HepG2 (cell line): ENCODE measurements around the gene CLIP2. TPM values are rescaled to one million over a fixed set of nuclear protein-coding genes. Genes with fewer than 3 reads are reported as not detected.

Experiments used
- ATAC-seq: fragments of 200-7000 bp; cut with Tn5 transposase; 3 replicates; pipeline ENCODE4 v1.9.1; 2020; ENCODE audit warnings: mild to moderate bottlenecking, moderate library complexity
- BruUV-seq: library from RNA; stranded (reverse); fragments of 400-500 nt; replicated peaks from 2 replicates; lab custom pipeline; 2021; lab: Mats Ljungman, UMichigan
- CTCF ChIA-PET: fragments of 300-600 bp; formaldehyde crosslinking; extraction: SDS; loops from one replicate; lab custom pipeline; 2021; ENCODE audit warnings: low total read pairs, inconsistent platforms, low intra/inter-chr PET ratio; lab: Yijun Ruan, JAX
- POLR2A ChIA-PET: fragments of 350-600 bp; sonication (Branson Sonifier 250); formaldehyde crosslinking; loops from one replicate; lab custom pipeline; 2020; ENCODE audit warnings: antibody characterized with exemption, inconsistent platforms; lab: Yijun Ruan, JAX
- DNase-seq: peaks from one replicate; pipeline ENCODE4 v3.0.0-alpha.2; 2015; ENCODE audit warnings: low spot score
- FAIRE-seq: peaks from 3 replicates; lab custom pipeline; 2011; peaks lifted over from hg19 to GRCh38; lab: Jason Lieb, UNC
- H2AFZ ChIP-seq: one replicate; pipeline ENCODE4 v1.6.1; 2011; ENCODE audit warnings: low read length, inconsistent platforms
- H3K27ac ChIP-seq: fragments of 300-600 bp; 3 replicates; pipeline ENCODE4 v1.8.0; 2011; ENCODE audit warnings: mixed run types, mild to moderate bottlenecking, mixed read lengths, low read length, inconsistent platforms; ENCODE audit not compliant: insufficient read depth; ENCODE audit errors: extremely low read length
- H3K27me3 ChIP-seq, 2 experiments: fragments of 200-600 bp in 1 of 2; 2 replicates in 1 of 2; 3 replicates in 1 of 2; pipeline versions ENCODE4 v1.6.0 to v1.8.0; 2011; ENCODE audit warnings: low read length in 2 of 2, mild to moderate bottlenecking in 2 of 2, moderate library complexity in 2 of 2, inconsistent platforms in 1 of 2; ENCODE audit not compliant: insufficient read depth in 2 of 2, control insufficient read depth in 1 of 2
- H3K36me3 ChIP-seq, 2 experiments: fragments of 200-600 bp in 1 of 2; replicated peaks in 1 of 2; 2 replicates in 1 of 2; 3 replicates in 1 of 2; pipeline versions ENCODE4 v1.5.1 to v1.8.0; 2011; ENCODE audit warnings: low read length in 2 of 2, inconsistent platforms in 1 of 2; ENCODE audit not compliant: insufficient read depth in 2 of 2, control insufficient read depth in 1 of 2
- H3K4me1 ChIP-seq: 2 replicates; pipeline ENCODE4 v1.5.1; 2012; ENCODE audit warnings: low read length, inconsistent platforms; ENCODE audit not compliant: insufficient read depth
- H3K4me2 ChIP-seq: 2 replicates; pipeline ENCODE4 v1.6.0; 2011; ENCODE audit warnings: low read depth, low read length, inconsistent platforms
- H3K4me3 ChIP-seq, 3 experiments: fragments of 200-600 bp in 1 of 3; sonication (generic), shearing (Covaris generic) in 1 of 3; replicated peaks in 1 of 3; 2 replicates each; pipeline ENCODE4 v1.5.1; 2011 to 2016; ENCODE audit warnings: low read length in 3 of 3, inconsistent platforms in 2 of 3, low read depth in 2 of 3, mild to moderate bottlenecking in 2 of 3, control low read depth in 1 of 3, mixed read lengths in 1 of 3; ENCODE audit not compliant: insufficient read depth in 1 of 3
- H3K79me2 ChIP-seq: one replicate; pipeline ENCODE4 v1.6.1; 2011; ENCODE audit warnings: low read length, inconsistent platforms; ENCODE audit not compliant: insufficient read depth
- H3K9ac ChIP-seq: 2 replicates; pipeline ENCODE4 v1.6.0; 2011; ENCODE audit warnings: mild to moderate bottlenecking, low read depth, low read length, inconsistent platforms; ENCODE audit not compliant: insufficient read depth
- H3K9me3 ChIP-seq: 2 replicates; pipeline ENCODE4 v1.5.1; 2012; ENCODE audit warnings: mild to moderate bottlenecking, low read length
- H4K20me1 ChIP-seq: 2 replicates; pipeline ENCODE4 v1.6.0; 2011; ENCODE audit warnings: inconsistent platforms, mild to moderate bottlenecking, low read length, moderate library complexity; ENCODE audit not compliant: insufficient read depth
- BATF2 ChIP-seq: sonication (generic); formaldehyde crosslinking; IDR thresholded peaks from 2 replicates; pipeline ENCODE4 v1.8.0; 2022; ENCODE audit warnings: mild to moderate bottlenecking, missing genetic modification reagents, moderate library complexity
- BCL6 ChIP-seq: IDR thresholded peaks from 2 replicates; pipeline ENCODE4 v1.6.1; 2016; ENCODE audit warnings: missing genetic modification reagents, missing compliant biosample characterization
- HINFP ChIP-seq: sonication (generic); formaldehyde crosslinking; IDR thresholded peaks from 2 replicates; pipeline ENCODE4 v1.4.0; 2020; ENCODE audit warnings: low read depth, mild to moderate bottlenecking, missing genetic modification reagents
- HNF4A ChIP-seq: sonication (generic); formaldehyde crosslinking; IDR thresholded peaks from 2 replicates; pipeline ENCODE4 v1.4.0; 2020; ENCODE audit warnings: missing genetic modification reagents
- KLF9 ChIP-seq: IDR thresholded peaks from 2 replicates; pipeline ENCODE4 v1.6.1; 2016; ENCODE audit warnings: low read depth
- MYNN ChIP-seq: sonication (generic); formaldehyde crosslinking; IDR thresholded peaks from 2 replicates; pipeline ENCODE4 v1.4.0; 2020; ENCODE audit warnings: mild to moderate bottlenecking, low read depth, missing genetic modification reagents
- NR2F1 ChIP-seq, 2 experiments: fragments of 450-650 bp in 1 of 2; formaldehyde crosslinking in 1 of 2; IDR thresholded peaks; 2 replicates each; pipeline versions ENCODE4 v1.5.0 to v1.6.1; 2016 to 2020; ENCODE audit warnings: mild to moderate bottlenecking in 1 of 2, missing compliant biosample characterization in 1 of 2, missing genetic modification reagents in 1 of 2, moderate library complexity in 1 of 2
- SIN3A ChIP-seq: IDR thresholded peaks from 2 replicates; pipeline ENCODE4 v1.6.1; 2011; ENCODE audit warnings: low read depth, mild to moderate bottlenecking, control low read depth, low read length, borderline replicate concordance
- ZFAT ChIP-seq: sonication (generic); formaldehyde crosslinking; conservative IDR thresholded peaks from 2 replicates; pipeline ENCODE4 v1.8.1; 2023; ENCODE audit warnings: missing genetic modification reagents, inconsistent platforms
- ZIK1 ChIP-seq: sonication (generic); formaldehyde crosslinking; IDR thresholded peaks from 2 replicates; pipeline ENCODE4 v1.5.0; 2020; ENCODE audit warnings: mild to moderate bottlenecking, low read depth, missing genetic modification reagents, borderline replicate concordance
- ZNF580 ChIP-seq: IDR thresholded peaks from 2 replicates; pipeline ENCODE4 v1.6.1; 2016; ENCODE audit warnings: low read depth, borderline replicate concordance
- ZNF75D ChIP-seq: sonication (generic); formaldehyde crosslinking; IDR thresholded peaks from 2 replicates; pipeline ENCODE4 v1.8.1; 2023; ENCODE audit warnings: missing genetic modification reagents, mild to moderate bottlenecking, borderline replicate concordance
- WGBS: methylation state at CpG from one replicate; pipeline ENCODE4 v1.1.6; 2017; ENCODE audit warnings: low lambda C conversion rate; 5-methylcytosine and 5-hydroxymethylcytosine counted together
- in situ Hi-C: cut with HindIII; loops from 2 replicates; pipeline ENCODE4 v1.10.0; 2017; ENCODE audit warnings: low pct_unique_long_range_greater_than_20kb; ENCODE audit not compliant: extremely low pct_ligation_motif_present
- intact Hi-C: fragments of 100-400 bp; cut with micrococcal nuclease; formaldehyde crosslinking; loops from one replicate; pipeline ENCODE4 v1.10.0; 2022; ENCODE audit not compliant: unreplicated experiment
- polyA plus RNA-seq, 8 experiments: library from polyadenylated mRNA; depleted of rRNA in 3 of 8; stranded (reverse) in 7 of 8; unstranded in 1 of 8; fragments of >200 nt; fragmentation: Illumina TruSeq in 4 of 8; extraction: Trizol in 4 of 8; gene quantifications; 2 replicates each; pipeline versions ENCODE4 v1.2.1 to v1.2.3, GENCODE V29; 2011 to 2016; ENCODE audit warnings: low read depth in 4 of 8, missing spikeins in 1 of 8, mixed read lengths in 1 of 8; ENCODE audit not compliant: insufficient read depth in 1 of 8
- total RNA-seq, 5 experiments: library from RNA; depleted of rRNA; stranded (reverse); fragments of >200 nt; fragmentation: Illumina TruSeq; extraction: Trizol; gene quantifications; 2 replicates each; pipeline ENCODE4 v1.2.3, GENCODE V29; 2016; ENCODE audit warnings: low read depth in 1 of 5
- TF ChIP-seq, protein P1 (sequence below): sonication (generic); formaldehyde crosslinking; IDR thresholded peaks from 2 replicates; pipeline ENCODE4 v1.4.0; 2020; ENCODE audit warnings: missing genetic modification reagents, borderline replicate concordance

Gene CLIP2
- total and polyA plus RNA-seq, 2 of the 13 experiments (the other 11 are each of a cell fraction or from before 2014, with no cell fraction given): 6.5 to 17.4 TPM

- Histone ChIP-seq H3K4me3 (no peak overlapping the region), H3K36me3 (peaks cover 0 to 3% of the 10 kb centered on the region in 2 experiments; a peak in 1 of 5 replicates), H3K79me2 (peaks cover 42% of the 10 kb centered on the region), H4K20me1 (peaks cover 13% of the 10 kb centered on the region; the same call in 1 of the 2 replicates), H2AFZ (no peak overlapping the region)
- BruUV-seq: no TSS peak
- FAIRE-seq: no peak
- TF ChIP-seq, protein P1, sequence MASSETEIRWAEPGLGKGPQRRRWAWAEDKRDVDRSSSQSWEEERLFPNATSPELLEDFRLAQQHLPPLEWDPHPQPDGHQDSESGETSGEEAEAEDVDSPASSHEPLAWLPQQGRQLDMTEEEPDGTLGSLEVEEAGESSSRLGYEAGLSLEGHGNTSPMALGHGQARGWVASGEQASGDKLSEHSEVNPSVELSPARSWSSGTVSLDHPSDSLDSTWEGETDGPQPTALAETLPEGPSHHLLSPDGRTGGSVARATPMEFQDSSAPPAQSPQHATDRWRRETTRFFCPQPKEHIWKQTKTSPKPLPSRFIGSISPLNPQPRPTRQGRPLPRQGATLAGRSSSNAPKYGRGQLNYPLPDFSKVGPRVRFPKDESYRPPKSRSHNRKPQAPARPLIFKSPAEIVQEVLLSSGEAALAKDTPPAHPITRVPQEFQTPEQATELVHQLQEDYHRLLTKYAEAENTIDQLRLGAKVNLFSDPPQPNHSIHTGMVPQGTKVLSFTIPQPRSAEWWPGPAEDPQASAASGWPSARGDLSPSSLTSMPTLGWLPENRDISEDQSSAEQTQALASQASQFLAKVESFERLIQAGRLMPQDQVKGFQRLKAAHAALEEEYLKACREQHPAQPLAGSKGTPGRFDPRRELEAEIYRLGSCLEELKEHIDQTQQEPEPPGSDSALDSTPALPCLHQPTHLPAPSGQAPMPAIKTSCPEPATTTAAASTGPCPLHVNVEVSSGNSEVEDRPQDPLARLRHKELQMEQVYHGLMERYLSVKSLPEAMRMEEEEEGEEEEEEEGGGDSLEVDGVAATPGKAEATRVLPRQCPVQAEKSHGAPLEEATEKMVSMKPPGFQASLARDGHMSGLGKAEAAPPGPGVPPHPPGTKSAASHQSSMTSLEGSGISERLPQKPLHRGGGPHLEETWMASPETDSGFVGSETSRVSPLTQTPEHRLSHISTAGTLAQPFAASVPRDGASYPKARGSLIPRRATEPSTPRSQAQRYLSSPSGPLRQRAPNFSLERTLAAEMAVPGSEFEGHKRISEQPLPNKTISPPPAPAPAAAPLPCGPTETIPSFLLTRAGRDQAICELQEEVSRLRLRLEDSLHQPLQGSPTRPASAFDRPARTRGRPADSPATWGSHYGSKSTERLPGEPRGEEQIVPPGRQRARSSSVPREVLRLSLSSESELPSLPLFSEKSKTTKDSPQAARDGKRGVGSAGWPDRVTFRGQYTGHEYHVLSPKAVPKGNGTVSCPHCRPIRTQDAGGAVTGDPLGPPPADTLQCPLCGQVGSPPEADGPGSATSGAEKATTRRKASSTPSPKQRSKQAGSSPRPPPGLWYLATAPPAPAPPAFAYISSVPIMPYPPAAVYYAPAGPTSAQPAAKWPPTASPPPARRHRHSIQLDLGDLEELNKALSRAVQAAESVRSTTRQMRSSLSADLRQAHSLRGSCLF (CRISPR knock-in tag): no peak
- no peak for TF ChIP-seq HINFP
- TF ChIP-seq SIN3A: no peak
- TF ChIP-seq MYNN: no peak
- TF ChIP-seq HNF4A (CRISPR knock-in tag): no peak
- no peak for TF ChIP-seq ZFAT (CRISPR knock-in tag)
- TF ChIP-seq ZIK1 (CRISPR knock-in tag): no peak
- no peak for TF ChIP-seq ZNF75D (CRISPR knock-in tag)
- no peak for TF ChIP-seq KLF9 (CRISPR knock-in tag)
- no peak for TF ChIP-seq ZNF580 (CRISPR knock-in tag)
- TF ChIP-seq BCL6 (CRISPR knock-in tag): no peak
- TF ChIP-seq NR2F1 (CRISPR knock-in tag; IDR thresholded peaks at IDR 0.05): no peak
- TF ChIP-seq BATF2: no peak
- TF ChIP-seq, all 625 proteins: peak for 0
- ATAC-seq (no peak), DNase-seq (no peak)
- in situ Hi-C loops (no loop called here), intact Hi-C loops (no loop called here)
- H3K9me3 ChIP-seq: no peaks in the 10 kb centered on the region
- H3K27me3 ChIP-seq: no peaks in the 10 kb centered on the region
- no peak overlapping the region for H3K9ac ChIP-seq
- no peak overlapping the region for H3K27ac ChIP-seq
- POLR2A ChIA-PET: no interaction called here
- peaks cover 3% of the 10 kb centered on the region for H3K4me1 ChIP-seq
- CTCF ChIA-PET: no interaction called here
- 99% methylated on average over 4 of the region's 4 CpGs for WGBS
- no peak overlapping the region for H3K4me2 ChIP-seq
Observed at GRCh38 chr7:74300926-74301325, 11.7 kb downstream of the CLIP2 start.
